HEK293 (cell line): ENCODE data around the gene TM9SF1.

Experiments used
- CTCF ChIP-seq: fragments of 450-650 bp; formaldehyde crosslinking; IDR thresholded peaks from 2 replicates; pipeline ENCODE4 v1.5.1; 2016; ENCODE audit warnings: missing biosample characterization, missing genetic modification characterization
- GLIS2 ChIP-seq: fragments of 450-650 bp; formaldehyde crosslinking; IDR thresholded peaks from 2 replicates; pipeline ENCODE4 v1.5.1; 2016; ENCODE audit warnings: missing biosample characterization, missing genetic modification characterization
- PATZ1 ChIP-seq: fragments of 450-650 bp; formaldehyde crosslinking; IDR thresholded peaks from 2 replicates; pipeline ENCODE4 v1.5.1; 2016; ENCODE audit warnings: missing biosample characterization, missing genetic modification characterization
- REST ChIP-seq: fragments of 450-650 bp; formaldehyde crosslinking; IDR thresholded peaks from 2 replicates; pipeline ENCODE4 v1.5.1; 2016; ENCODE audit warnings: missing biosample characterization, missing genetic modification characterization
- ZNF16 ChIP-seq: fragments of 450-650 bp; formaldehyde crosslinking; IDR thresholded peaks from 2 replicates; pipeline ENCODE4 v1.5.1; 2016; ENCODE audit warnings: low read depth, missing biosample characterization, missing genetic modification characterization
- ZNF580 ChIP-seq: fragments of 450-650 bp; formaldehyde crosslinking; IDR thresholded peaks from 2 replicates; pipeline ENCODE4 v1.5.1; 2016; ENCODE audit warnings: missing biosample characterization, missing genetic modification characterization
- ZNF626 ChIP-seq: fragments of 450-650 bp; sonication (Bioruptor Pico); formaldehyde crosslinking; IDR thresholded peaks from 2 replicates; pipeline ENCODE4 v1.5.1; 2018; ENCODE audit warnings: missing biosample characterization, missing genetic modification characterization, inconsistent platforms
- ZNF768 ChIP-seq: fragments of 450-650 bp; formaldehyde crosslinking; IDR thresholded peaks from 2 replicates; pipeline ENCODE4 v1.5.1; 2018; ENCODE audit warnings: missing biosample characterization, mild to moderate bottlenecking, missing genetic modification characterization
- TF ChIP-seq, protein P1 (sequence below): fragments of 450-650 bp; IDR thresholded peaks from 2 replicates; pipeline ENCODE4 v1.5.1; 2018; ENCODE audit warnings: missing biosample characterization, mild to moderate bottlenecking, missing genetic modification characterization
- TF ChIP-seq, protein P2 (sequence below): fragments of 450-650 bp; formaldehyde crosslinking; conservative IDR thresholded peaks from 2 replicates; pipeline ENCODE4 v1.5.1; 2016; ENCODE audit warnings: low read depth, missing biosample characterization, missing genetic modification characterization

- TF ChIP-seq CTCF: no peak
- TF ChIP-seq PATZ1 (tag by site-specific recombination): no peak
- no peak for TF ChIP-seq ZNF580 (tag by site-specific recombination)
- TF ChIP-seq, protein P1, sequence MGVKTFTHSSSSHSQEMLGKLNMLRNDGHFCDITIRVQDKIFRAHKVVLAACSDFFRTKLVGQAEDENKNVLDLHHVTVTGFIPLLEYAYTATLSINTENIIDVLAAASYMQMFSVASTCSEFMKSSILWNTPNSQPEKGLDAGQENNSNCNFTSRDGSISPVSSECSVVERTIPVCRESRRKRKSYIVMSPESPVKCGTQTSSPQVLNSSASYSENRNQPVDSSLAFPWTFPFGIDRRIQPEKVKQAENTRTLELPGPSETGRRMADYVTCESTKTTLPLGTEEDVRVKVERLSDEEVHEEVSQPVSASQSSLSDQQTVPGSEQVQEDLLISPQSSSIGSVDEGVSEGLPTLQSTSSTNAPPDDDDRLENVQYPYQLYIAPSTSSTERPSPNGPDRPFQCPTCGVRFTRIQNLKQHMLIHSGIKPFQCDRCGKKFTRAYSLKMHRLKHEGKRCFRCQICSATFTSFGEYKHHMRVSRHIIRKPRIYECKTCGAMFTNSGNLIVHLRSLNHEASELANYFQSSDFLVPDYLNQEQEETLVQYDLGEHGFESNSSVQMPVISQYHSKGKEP (tag by site-specific recombination): no peak
- TF ChIP-seq ZNF626: no peak
- TF ChIP-seq, protein P2, sequence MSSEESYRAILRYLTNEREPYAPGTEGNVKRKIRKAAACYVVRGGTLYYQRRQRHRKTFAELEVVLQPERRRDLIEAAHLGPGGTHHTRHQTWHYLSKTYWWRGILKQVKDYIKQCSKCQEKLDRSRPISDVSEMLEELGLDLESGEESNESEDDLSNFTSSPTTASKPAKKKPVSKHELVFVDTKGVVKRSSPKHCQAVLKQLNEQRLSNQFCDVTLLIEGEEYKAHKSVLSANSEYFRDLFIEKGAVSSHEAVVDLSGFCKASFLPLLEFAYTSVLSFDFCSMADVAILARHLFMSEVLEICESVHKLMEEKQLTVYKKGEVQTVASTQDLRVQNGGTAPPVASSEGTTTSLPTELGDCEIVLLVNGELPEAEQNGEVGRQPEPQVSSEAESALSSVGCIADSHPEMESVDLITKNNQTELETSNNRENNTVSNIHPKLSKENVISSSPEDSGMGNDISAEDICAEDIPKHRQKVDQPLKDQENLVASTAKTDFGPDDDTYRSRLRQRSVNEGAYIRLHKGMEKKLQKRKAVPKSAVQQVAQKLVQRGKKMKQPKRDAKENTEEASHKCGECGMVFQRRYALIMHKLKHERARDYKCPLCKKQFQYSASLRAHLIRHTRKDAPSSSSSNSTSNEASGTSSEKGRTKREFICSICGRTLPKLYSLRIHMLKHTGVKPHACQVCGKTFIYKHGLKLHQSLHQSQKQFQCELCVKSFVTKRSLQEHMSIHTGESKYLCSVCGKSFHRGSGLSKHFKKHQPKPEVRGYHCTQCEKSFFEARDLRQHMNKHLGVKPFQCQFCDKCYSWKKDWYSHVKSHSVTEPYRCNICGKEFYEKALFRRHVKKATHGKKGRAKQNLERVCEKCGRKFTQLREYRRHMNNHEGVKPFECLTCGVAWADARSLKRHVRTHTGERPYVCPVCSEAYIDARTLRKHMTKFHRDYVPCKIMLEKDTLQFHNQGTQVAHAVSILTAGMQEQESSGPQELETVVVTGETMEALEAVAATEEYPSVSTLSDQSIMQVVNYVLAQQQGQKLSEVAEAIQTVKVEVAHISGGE (tag by site-specific recombination): no peak
- TF ChIP-seq ZNF768 (tag by site-specific recombination): no peak
- TF ChIP-seq REST (tag by site-specific recombination): no peak
- TF ChIP-seq ZNF16: no peak
- TF ChIP-seq GLIS2 (tag by site-specific recombination): no peak
These were observed 29.4 kb upstream of the TM9SF1 start for GRCh38 chr14:24224618-24225071.
